ENCODE results near the gene FHOD1. TPM values are rescaled to one million over a fixed set of nuclear protein-coding genes. Genes with fewer than 3 reads are reported as not detected.

FHOD1 gene
- polyA plus RNA-seq, 1 donor: 24.6 TPM

Other genes starting within 250 kb of the FHOD1 start
- gene CBFB, start 218.3 kb downstream of the FHOD1 start, polyA plus RNA-seq (ENCODE audit: insufficient read length): 42.5 TPM
- gene PHAF1, start 137.5 kb downstream of the FHOD1 start, polyA plus RNA-seq (ENCODE audit: insufficient read length): 18.4 TPM
- 9.7 TPM for gene B3GNT9, start 96.5 kb downstream of the FHOD1 start, polyA plus RNA-seq (ENCODE audit: insufficient read length)
- 4.4 TPM for gene TRADD, start 87.6 kb downstream of the FHOD1 start, polyA plus RNA-seq (ENCODE audit: insufficient read length)
- gene FBXL8, start 87.5 kb downstream of the FHOD1 start, polyA plus RNA-seq (ENCODE audit: insufficient read length): 3.6 TPM
- gene HSF4, start 82.7 kb downstream of the FHOD1 start, polyA plus RNA-seq (ENCODE audit: insufficient read length): 3.5 TPM
- gene NOL3, start 76.9 kb downstream of the FHOD1 start, polyA plus RNA-seq (ENCODE audit: insufficient read length): 34.4 TPM
- 18.8 TPM for gene MATCAP1, start 63.5 kb downstream of the FHOD1 start, polyA plus RNA-seq (ENCODE audit: insufficient read length)
- 12.9 TPM for gene EXOC3L1, start 57.3 kb downstream of the FHOD1 start, polyA plus RNA-seq (ENCODE audit: insufficient read length)
- 40.5 TPM for gene E2F4, start 55.3 kb downstream of the FHOD1 start, polyA plus RNA-seq (ENCODE audit: insufficient read length)
- 1.1 TPM for gene ELMO3, start 48.4 kb downstream of the FHOD1 start, polyA plus RNA-seq (ENCODE audit: insufficient read length)
- 18.6 TPM for gene TMEM208, start 20.4 kb downstream of the FHOD1 start, polyA plus RNA-seq (ENCODE audit: insufficient read length)
- 1.2 TPM for gene SLC9A5, start 1.5 kb upstream of the FHOD1 start, polyA plus RNA-seq (ENCODE audit: insufficient read length)
- gene PLEKHG4, start 32.1 kb upstream of the FHOD1 start, polyA plus RNA-seq (ENCODE audit: insufficient read length): 9.9 TPM
- 0.32 TPM for gene KCTD19, start 79.3 kb upstream of the FHOD1 start, polyA plus RNA-seq (ENCODE audit: insufficient read length)
- 0.47 TPM for gene LRRC36, start 79.3 kb upstream of the FHOD1 start, polyA plus RNA-seq (ENCODE audit: insufficient read length)
- 497 TPM for gene TPPP3, start 146.0 kb upstream of the FHOD1 start, polyA plus RNA-seq (ENCODE audit: insufficient read length)
- 18.9 TPM for gene ZDHHC1, start 169.0 kb upstream of the FHOD1 start, polyA plus RNA-seq (ENCODE audit: insufficient read length)
- gene HSD11B2, start 183.6 kb upstream of the FHOD1 start, polyA plus RNA-seq (ENCODE audit: insufficient read length): 11.1 TPM
- gene ATP6V0D1, start 233.7 kb upstream of the FHOD1 start, polyA plus RNA-seq (ENCODE audit: insufficient read length): 61.4 TPM
- not detected for gene AGRP, start 236.1 kb upstream of the FHOD1 start, polyA plus RNA-seq (ENCODE audit: insufficient read length)